ENCODE data around the gene AGK. TPM values are rescaled to one million over a fixed set of nuclear protein-coding genes. Genes with fewer than 3 reads are reported as not detected.

The AGK gene
- total RNA-seq, 1 experiment from 2014 or later = 32.6 TPM

DNA sequence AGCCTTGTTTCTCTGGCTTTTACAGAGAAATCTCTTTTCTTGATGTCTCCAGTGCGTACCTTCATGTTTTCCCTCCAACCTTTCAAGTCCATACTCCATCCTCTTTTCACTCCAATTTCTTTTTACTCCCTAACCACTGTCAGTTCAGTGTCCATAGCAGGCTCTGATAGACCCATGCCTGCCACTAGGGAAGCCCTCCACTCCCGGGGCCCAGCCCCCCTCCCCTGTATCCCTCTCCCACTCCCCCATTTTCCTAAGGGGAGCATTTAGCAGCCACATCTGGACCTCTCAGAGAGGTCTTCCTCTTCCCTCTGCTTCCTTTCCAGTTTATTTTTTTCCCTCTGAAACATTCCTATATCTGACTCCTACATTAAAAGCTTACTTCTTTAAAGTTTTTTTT lies 117.6 kb downstream of the AGK start:
- DNase-seq (ENCODE audit: low read depth, low spot score) (no peak), ATAC-seq (no peak)
- H3K27me3 ChIP-seq (ENCODE audit: control insufficient read depth, insufficient read depth, low read length) = no peaks in the 10 kb centered on the region
- H3K4me3 ChIP-seq (ENCODE audit: low read depth in 2 of 2, low read length in 2 of 2) = no peak overlapping the region
- no TSS peak for BruUV-seq (replicated peaks)
- no peaks in the 10 kb centered on the region for H3K9me3 ChIP-seq (ENCODE audit: control insufficient read depth, insufficient read depth, low read depth, low read length)
- TF ChIP-seq, protein P1, sequence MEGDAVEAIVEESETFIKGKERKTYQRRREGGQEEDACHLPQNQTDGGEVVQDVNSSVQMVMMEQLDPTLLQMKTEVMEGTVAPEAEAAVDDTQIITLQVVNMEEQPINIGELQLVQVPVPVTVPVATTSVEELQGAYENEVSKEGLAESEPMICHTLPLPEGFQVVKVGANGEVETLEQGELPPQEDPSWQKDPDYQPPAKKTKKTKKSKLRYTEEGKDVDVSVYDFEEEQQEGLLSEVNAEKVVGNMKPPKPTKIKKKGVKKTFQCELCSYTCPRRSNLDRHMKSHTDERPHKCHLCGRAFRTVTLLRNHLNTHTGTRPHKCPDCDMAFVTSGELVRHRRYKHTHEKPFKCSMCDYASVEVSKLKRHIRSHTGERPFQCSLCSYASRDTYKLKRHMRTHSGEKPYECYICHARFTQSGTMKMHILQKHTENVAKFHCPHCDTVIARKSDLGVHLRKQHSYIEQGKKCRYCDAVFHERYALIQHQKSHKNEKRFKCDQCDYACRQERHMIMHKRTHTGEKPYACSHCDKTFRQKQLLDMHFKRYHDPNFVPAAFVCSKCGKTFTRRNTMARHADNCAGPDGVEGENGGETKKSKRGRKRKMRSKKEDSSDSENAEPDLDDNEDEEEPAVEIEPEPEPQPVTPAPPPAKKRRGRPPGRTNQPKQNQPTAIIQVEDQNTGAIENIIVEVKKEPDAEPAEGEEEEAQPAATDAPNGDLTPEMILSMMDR (IDR thresholded peaks at IDR 0.05) = no peak
- no peak for TF ChIP-seq TCF7L2 (IDR thresholded peaks at IDR 0.05; ENCODE audit: low read depth, low read length)
- no peak for TF ChIP-seq SIN3A (IDR thresholded peaks at IDR 0.05; ENCODE audit: borderline replicate concordance, insufficient read depth, low read depth, low read length)
- TF ChIP-seq, protein P2, sequence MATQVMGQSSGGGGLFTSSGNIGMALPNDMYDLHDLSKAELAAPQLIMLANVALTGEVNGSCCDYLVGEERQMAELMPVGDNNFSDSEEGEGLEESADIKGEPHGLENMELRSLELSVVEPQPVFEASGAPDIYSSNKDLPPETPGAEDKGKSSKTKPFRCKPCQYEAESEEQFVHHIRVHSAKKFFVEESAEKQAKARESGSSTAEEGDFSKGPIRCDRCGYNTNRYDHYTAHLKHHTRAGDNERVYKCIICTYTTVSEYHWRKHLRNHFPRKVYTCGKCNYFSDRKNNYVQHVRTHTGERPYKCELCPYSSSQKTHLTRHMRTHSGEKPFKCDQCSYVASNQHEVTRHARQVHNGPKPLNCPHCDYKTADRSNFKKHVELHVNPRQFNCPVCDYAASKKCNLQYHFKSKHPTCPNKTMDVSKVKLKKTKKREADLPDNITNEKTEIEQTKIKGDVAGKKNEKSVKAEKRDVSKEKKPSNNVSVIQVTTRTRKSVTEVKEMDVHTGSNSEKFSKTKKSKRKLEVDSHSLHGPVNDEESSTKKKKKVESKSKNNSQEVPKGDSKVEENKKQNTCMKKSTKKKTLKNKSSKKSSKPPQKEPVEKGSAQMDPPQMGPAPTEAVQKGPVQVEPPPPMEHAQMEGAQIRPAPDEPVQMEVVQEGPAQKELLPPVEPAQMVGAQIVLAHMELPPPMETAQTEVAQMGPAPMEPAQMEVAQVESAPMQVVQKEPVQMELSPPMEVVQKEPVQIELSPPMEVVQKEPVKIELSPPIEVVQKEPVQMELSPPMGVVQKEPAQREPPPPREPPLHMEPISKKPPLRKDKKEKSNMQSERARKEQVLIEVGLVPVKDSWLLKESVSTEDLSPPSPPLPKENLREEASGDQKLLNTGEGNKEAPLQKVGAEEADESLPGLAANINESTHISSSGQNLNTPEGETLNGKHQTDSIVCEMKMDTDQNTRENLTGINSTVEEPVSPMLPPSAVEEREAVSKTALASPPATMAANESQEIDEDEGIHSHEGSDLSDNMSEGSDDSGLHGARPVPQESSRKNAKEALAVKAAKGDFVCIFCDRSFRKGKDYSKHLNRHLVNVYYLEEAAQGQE (IDR thresholded peaks at IDR 0.05; ENCODE audit: insufficient read depth in 1 of 2, low read depth in 2 of 2, low read length in 1 of 2) = no peak
- TF ChIP-seq POLR2AphosphoS5 (IDR thresholded peaks at IDR 0.05; ENCODE audit: low read depth, low read length) = no peak
- no peaks in the 10 kb centered on the region for H3K36me3 ChIP-seq (ENCODE audit: control insufficient read depth, insufficient read depth, low read length)
- CTCF ChIA-PET = no interaction called here
- POLR2A ChIA-PET = no interaction called here
- intact Hi-C loops (cut with micrococcal nuclease; ENCODE audit: unreplicated experiment) (no loop called here), in situ Hi-C loops (cut with HindIII; ENCODE audit: low pct_unique_long_range_greater_than_20kb, low sequenced_read_pairs) (no loop called here)
- no peak overlapping the region for H3K27ac ChIP-seq (ENCODE audit: low read length)
- H3K4me1 ChIP-seq (ENCODE audit: control insufficient read depth, insufficient read depth, low read length) = no peaks in the 10 kb centered on the region

DNA sequence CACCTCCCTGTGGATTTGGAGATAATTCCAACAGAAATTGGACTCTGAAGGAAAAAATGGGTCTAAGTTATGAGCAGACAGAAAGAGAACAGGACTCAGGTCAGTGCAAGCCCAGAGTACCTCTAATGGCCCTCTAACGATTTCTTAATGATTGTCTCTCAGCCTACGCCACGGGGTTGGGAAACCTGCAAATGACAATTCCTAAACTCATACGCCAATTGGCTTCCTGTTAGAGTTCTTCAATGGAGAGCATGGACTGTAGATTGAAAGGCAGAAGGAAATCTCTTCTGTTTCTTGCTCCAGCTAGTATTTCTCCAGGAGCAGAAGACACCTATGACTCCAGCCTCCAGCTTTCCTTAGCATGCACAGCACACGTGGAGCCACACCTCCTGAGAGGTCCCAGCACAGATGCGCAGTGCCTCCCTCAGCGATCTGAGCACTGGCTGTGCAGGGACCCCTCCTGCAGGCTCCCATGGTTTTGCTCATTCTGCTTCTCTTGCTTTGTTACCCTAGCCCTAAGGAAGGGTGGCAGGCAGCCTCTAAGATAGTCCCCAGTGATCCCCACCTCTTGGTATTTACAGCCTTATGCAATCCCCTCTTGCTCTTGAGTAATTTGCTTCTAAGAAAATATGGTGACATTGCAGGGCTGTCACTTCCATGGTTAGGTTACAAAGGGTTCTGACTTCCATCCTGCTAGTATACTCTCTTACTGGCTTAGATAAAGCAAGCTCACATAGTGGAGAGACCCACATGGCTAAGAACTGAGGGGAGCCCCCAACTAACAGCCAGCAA lies 120.7 kb downstream of the AGK start:
- no peaks in the 10 kb centered on the region for H3K27me3 ChIP-seq (ENCODE audit: control insufficient read depth, insufficient read depth, low read length)
- H3K36me3 ChIP-seq (ENCODE audit: control insufficient read depth, insufficient read depth, low read length) = no peaks in the 10 kb centered on the region
- no peak for ATAC-seq
- in situ Hi-C loops (cut with HindIII; ENCODE audit: low pct_unique_long_range_greater_than_20kb, low sequenced_read_pairs) (no loop called here), intact Hi-C loops (cut with micrococcal nuclease; ENCODE audit: unreplicated experiment) (no loop called here)
- DNase-seq (ENCODE audit: low read depth, low spot score) = no peak
- H3K9me3 ChIP-seq (ENCODE audit: control insufficient read depth, insufficient read depth, low read depth, low read length) = no peaks in the 10 kb centered on the region
- ChIA-PET CTCF (no interaction called here), POLR2A (no interaction called here)
- no TSS peak for BruUV-seq (replicated peaks)
- H3K27ac ChIP-seq (ENCODE audit: low read length) = no peak overlapping the region
- TF ChIP-seq, protein P1 (IDR thresholded peaks at IDR 0.05) = no peak
- TF ChIP-seq POLR2AphosphoS5 (IDR thresholded peaks at IDR 0.05; ENCODE audit: low read depth, low read length) (no peak), SIN3A (IDR thresholded peaks at IDR 0.05; ENCODE audit: borderline replicate concordance, insufficient read depth, low read depth, low read length) (no peak), TCF7L2 (IDR thresholded peaks at IDR 0.05; ENCODE audit: low read depth, low read length) (no peak)
- TF ChIP-seq, protein P2 (IDR thresholded peaks at IDR 0.05; ENCODE audit: insufficient read depth in 1 of 2, low read depth in 2 of 2, low read length in 1 of 2) = no peak
- H3K4me1 ChIP-seq (ENCODE audit: control insufficient read depth, insufficient read depth, low read length) = no peaks in the 10 kb centered on the region
- H3K4me3 ChIP-seq (ENCODE audit: low read depth in 2 of 2, low read length in 2 of 2) = no peak overlapping the region

Measured in Panc1 (cell line).